Right forelimb (tissue), 1 donor: ENCODE data around the gene DDX56.

Experiments used
- DNase-seq: peaks from one replicate; pipeline ENCODE4 v3.0.0-alpha.2; 2018

Gene DDX56

DNA sequence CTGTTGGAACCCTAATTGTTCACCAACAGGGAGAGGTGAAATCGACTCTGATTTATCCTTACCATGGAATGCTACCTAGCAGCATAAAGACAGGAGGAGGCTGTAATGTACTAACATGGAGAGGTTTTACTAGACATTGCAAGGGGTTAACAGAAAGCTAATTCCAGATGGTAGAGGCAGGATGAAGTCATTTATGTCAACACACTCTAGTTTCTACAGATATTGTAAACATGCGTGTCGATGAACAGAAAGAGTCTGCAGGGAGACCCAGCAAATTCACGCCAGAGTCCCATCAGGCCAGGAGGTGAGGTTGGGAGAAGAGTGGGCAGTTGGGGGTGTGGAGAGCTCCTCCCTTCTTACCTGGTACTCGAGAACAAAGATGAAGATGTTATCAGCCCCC, 39.6 kb downstream of the DDX56 start:
- DNase-seq = no peak

DNA sequence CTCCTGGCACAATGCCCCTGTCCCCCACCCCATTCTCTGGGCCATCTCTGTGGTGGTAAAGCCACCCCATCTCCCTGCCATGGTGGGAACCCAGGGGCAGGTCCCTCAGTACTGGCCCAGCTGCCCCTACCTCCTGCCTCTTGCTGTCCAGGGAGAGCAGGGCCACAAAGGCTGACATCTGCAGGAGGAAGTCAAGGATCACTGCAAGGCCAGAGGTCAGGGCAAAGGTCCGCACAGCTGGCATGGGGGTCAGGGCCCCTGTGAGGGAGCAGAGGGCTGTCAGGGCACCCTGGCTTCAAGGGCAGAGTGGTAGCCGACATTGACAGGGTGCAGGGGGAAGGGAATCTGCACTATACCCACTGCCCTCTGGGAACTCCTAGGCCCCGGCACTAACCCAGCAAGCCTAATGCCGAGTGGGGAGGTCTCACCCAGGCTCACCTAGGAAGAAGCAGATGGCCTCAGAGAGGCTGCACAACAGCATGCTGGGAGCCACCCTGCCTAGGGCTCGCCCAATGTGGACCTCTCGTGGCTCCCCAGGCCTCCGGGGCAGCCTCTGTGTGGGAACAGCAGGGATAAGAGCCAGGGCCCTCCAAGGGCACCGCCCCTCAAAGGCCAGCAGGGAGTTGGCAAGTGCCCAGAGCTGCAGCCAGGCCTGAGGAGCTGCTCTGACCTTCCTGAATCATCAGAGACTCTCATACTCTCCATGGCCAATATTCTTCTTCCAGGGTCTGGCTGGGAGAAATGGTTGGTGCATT, 40.2 kb downstream of the DDX56 start:
- DNase-seq = no peak

DNA sequence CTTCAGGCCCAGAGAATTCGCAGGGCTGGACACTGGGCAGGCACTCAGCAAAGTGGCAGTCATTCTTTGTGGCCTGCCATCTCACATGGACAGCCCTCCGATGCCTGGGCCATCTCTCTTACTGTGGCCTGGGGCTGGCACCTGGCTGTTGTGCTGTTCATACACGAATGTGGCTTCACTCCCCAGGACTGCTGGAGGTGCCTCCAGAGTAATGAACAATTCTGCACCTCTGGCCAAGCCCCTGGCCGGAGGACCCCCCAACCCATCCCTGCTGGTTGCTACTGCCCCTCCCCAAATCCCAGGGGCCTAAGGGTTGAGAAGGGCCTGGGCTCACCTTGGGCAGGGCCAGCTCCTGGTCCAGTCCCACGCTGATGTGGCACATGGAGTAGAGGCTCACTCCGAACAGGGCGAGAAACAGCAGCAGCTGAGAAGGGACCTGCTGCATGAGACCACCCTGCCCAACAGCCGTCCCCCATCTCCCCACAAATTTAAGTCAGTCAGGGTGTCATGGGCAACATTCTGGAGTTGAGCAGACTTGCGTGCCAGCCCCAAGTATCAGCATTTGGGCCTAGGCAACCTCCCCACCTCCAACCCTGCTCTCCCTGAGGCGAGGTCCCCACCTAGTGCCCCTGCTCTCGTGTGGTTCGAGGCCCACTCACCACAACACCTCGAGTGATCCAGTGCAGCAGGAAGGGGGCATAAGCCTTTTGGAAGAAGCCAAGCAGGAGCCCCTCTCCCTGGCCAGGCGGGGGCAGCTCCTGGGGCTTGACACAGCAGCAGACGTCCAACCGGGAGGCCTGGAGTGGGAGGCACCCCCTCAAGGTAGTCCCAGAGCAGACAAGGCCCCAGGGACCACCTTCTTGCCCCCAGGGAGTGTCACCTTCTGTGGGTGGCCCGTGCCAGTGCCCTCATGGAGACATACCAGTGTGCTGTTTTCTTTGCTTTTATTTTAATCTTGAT, 42.0 kb downstream of the DDX56 start:
- DNase-seq = no peak

DNA sequence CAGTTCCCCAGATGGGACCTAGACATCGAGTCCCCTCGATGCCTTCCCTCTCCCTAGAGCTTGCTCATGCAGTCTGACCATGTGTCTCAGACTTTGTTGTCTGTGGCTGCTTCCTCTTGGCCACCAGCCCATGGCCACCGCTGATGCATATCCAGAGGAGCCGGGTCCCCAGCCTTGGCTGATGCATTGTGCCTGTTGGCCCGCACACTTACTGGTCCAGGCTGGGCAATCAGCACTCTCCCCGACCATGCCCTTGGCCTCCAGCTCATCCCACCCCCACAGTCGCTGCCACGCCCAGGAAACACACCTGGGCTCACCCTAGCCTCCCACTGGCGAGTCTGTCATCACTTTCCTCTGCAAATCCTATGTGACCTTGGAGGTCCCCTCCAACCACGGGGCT, 42.7 kb downstream of the DDX56 start:
- no peak for DNase-seq

DNA sequence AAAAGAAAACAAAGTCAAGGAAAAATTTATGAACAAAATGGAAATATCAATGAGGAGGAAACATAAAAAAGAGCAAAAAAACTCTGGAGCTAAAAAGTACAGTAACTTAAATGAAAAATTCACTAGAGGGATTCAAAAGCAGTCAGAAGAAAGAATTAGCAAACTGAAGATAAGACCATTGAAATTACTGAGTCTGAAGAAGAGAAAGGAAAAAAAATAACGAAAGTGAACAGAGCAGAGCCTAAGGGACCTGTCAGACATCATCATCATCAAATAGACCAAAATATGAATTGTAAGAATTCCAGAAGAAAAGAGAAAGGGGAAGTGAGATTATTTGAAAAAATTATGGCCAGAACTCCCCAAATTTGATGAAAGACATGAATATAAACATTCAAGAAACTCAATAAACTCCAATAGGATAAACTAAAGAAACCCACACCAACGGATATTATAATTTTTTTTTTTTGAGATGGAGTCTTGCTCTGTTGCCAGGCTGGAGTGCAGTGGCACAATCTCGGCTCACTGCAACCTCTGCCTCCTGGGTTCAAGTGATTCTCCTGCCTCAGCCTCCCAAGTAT, 48.8 kb downstream of the DDX56 start:
- no peak for DNase-seq

DNA sequence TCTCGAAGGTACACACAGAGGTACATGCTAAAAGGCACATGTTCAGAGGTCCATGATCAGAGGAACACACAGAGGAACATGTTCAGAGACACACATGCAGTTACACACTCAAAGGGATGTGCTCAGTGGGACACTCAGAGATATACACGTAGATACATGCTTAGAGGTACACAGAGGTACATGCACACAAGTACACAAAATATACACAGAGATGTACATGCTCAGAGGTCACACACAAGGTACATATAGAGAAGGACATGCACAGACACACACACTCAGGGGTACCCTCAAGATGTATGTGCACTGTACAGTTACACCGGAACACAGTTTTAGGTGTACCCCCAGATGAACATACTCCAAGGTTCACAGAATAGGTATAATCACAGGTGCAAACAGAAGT, 51.4 kb downstream of the DDX56 start:
- DNase-seq = no peak

DNA sequence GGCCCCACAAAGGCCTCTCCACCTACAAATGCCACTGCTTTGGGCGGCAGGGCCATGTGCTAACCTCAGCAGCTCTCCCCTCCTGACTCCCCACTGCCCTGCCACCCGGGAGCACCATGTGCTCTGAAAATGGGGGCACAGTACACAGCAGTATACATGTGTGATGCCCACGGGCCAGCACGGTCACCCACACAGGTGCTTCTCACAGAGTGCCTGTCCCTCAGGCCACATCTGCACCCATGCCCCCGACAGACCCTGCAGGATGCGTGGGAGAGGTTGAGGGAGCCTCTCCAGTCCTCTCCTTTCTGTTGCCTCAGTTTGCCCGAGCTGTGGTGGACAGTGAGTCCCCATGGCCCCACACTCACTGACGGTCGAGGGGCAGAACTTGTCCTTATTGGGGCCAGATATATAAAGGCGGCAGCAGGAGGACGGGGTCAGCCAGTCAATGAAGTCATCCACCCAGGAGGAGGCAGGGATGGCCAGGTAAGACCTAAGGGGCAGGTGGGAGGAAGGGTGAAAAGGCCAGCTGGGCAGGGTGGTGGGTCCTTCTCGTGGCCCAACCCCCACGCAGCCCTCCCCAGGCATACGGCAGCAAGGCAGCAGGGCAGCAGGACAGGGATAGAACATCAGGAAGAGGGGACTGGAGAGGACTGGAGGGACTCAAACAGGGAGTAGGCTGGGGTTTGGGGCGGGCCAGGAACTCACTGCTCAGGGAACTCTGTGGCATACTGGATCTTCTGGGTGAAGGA, 52.2 kb downstream of the DDX56 start:
- no peak for DNase-seq

DNA sequence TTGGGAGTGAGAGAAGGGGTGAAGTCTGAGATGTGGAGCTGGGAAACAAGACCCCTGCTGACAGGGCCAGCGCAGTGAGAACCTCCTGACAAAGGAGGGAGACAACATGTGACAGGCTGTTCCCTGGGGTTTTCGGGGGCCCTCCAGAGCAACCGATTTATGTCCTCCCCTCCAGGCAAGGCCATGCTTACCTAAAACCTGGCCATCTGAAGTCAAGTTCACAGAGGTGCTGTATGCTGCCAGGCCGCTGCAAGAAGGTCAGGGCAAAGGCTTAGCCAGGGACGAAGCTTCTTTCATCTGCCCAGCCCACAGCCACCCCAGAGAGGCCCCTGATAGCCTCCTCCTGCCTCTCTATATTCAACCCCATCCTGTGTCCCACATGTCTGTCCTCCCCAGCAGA, 53.1 kb downstream of the DDX56 start:
- no peak for DNase-seq

DNA sequence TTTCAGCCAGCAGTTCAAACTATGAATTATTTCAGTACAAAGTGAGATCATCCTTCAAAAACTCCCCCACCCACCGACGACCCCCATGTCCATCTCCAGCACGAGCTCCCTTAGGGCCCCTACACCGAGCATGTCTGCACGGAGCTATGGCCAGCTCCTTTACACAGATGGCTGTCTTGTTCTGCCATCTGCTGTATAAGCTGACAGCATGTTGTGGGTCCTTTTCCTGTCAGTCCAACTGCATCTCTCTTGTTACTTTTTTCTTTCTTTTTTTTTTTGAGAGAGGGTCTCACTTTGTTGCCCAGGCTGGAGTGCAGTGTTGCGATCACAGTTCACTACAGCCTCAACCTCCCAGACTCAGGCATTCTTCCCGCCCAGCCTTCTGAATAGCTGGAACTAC, 54.2 kb downstream of the DDX56 start:
- no peak for DNase-seq

DNA sequence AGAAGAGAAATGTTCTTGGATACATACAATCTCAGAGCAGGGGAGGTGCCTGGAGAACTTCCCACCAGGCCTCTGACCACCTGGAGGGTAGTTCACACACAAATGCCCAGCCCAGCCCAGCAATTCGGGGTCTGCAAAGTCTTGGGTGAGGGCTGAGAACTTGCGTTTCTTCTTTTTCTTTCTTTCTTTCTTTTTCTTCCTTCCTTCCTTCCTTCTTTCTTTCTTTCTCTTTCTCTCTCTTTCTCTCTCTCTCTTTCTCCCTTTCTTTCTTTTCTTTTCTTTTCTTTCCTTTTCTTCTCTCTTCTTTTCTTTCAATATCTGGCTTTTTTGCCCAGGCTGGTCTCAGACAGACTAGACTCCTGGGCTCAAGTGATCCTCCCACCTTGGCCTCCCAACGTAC, 54.9 kb downstream of the DDX56 start:
- DNase-seq = no peak

DNA sequence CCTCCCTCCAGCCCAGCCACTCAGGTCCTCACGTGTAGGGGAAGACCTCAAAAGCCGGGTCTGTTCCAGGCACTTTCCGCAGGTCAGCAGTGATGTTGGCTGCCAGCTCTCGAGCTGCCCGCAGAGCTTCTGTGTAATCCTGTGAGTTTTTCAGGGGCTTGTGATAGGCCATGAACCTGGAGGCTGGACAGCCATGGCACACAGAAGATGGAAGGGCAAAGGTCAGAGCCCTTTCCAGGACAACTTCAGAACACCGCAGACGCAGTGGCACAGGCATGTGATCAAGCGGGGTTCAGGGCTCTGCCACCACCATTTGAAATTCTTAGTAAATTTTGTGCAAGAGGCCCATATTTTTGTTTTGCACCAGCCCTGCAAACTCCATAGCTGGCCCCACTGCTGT, 56.5 kb downstream of the DDX56 start:
- no peak for DNase-seq
